HepG2 (cell line): ENCODE results near the gene LMOD1.

Experiments used
- CTCF ChIP-seq: sonication (generic); formaldehyde crosslinking; IDR thresholded peaks from 2 replicates; pipeline ENCODE4 v1.5.0; 2020; ENCODE audit warnings: mild to moderate bottlenecking, missing genetic modification reagents, moderate library complexity
- EP300 ChIP-seq, 3 experiments: sonication (generic) in 1 of 3; formaldehyde crosslinking in 1 of 3; IDR thresholded peaks; 2 replicates each; pipeline versions ENCODE4 v1.5.1 to v1.6.1; 2011 to 2020; ENCODE audit warnings: low read depth in 2 of 3, low read length in 2 of 3, borderline replicate concordance in 1 of 3, improper control_type of control experiment in 1 of 3, mild to moderate bottlenecking in 1 of 3, missing genetic modification reagents in 1 of 3, moderate library complexity in 1 of 3
- GMEB1 ChIP-seq: sonication (generic); formaldehyde crosslinking; IDR thresholded peaks from 2 replicates; pipeline ENCODE4 v1.5.1; 2020; ENCODE audit warnings: missing genetic modification reagents, mild to moderate bottlenecking, borderline replicate concordance
- POLR2A ChIP-seq, 2 experiments: IDR thresholded peaks; 2 replicates each; pipeline ENCODE4 v1.6.1; 2011; ENCODE audit warnings: low read depth in 2 of 2, low read length in 2 of 2, mild to moderate bottlenecking in 1 of 2, moderate library complexity in 1 of 2; ENCODE audit not compliant: insufficient read depth in 1 of 2
- RARA ChIP-seq: IDR thresholded peaks from 2 replicates; pipeline ENCODE4 v1.6.1; 2016; ENCODE audit warnings: missing genetic modification reagents, missing compliant biosample characterization
- RBAK ChIP-seq: sonication (generic); formaldehyde crosslinking; IDR thresholded peaks from 2 replicates; pipeline ENCODE4 v1.5.1; 2020; ENCODE audit warnings: mild to moderate bottlenecking, missing genetic modification reagents
- THRA ChIP-seq: sonication (generic); formaldehyde crosslinking; IDR thresholded peaks from 2 replicates; pipeline ENCODE4 v1.4.0; 2020; ENCODE audit warnings: missing genetic modification reagents, borderline replicate concordance
- ZNF589 ChIP-seq: sonication (generic); formaldehyde crosslinking; conservative IDR thresholded peaks from 2 replicates; pipeline ENCODE4 v1.8.0; 2022; ENCODE audit warnings: mild to moderate bottlenecking, moderate library complexity, missing genetic modification reagents
- ZNF777 ChIP-seq: sonication (generic); formaldehyde crosslinking; IDR thresholded peaks from 2 replicates; pipeline ENCODE4 v1.4.0; 2020; ENCODE audit warnings: missing genetic modification reagents
- ZNF850 ChIP-seq: sonication (generic); formaldehyde crosslinking; conservative IDR thresholded peaks from 2 replicates; pipeline ENCODE4 v1.9.0; 2021; ENCODE audit warnings: mild to moderate bottlenecking, missing genetic modification reagents

GRCh38 chr1:201870397-201870796 is 76.0 kb downstream of the LMOD1 start:
- TF ChIP-seq ZNF589 (CRISPR knock-in tag): no peak
- no peak for TF ChIP-seq RARA
- no peak for TF ChIP-seq GMEB1
- TF ChIP-seq POLR2A (IDR thresholded peaks at IDR 0.05; ENCODE audit: insufficient read depth in 1 of 2, low read depth in 2 of 2, low read length in 2 of 2): no peak
- no peak for TF ChIP-seq CTCF (CRISPR knock-in tag)
- TF ChIP-seq THRA: no peak
- TF ChIP-seq RBAK: no peak
- no peak for TF ChIP-seq ZNF777
- no peak for TF ChIP-seq ZNF850
- no peak for TF ChIP-seq EP300 (IDR thresholded peaks at IDR 0.05; ENCODE audit: low read depth in 2 of 2, low read length in 2 of 2)
- no peak for TF ChIP-seq EP300 (CRISPR knock-in tag; IDR thresholded peaks at IDR 0.05; ENCODE audit: borderline replicate concordance)
